HepG2 (cell line): ENCODE data around the gene TRAP1. TPM values are rescaled to one million over a fixed set of nuclear protein-coding genes. Genes with fewer than 3 reads are reported as not detected.

Experiments
- ATAC-seq: fragments of 200-7000 bp; cut with Tn5 transposase; 3 replicates; pipeline ENCODE4 v1.9.1; 2020; ENCODE audit warnings: mild to moderate bottlenecking, moderate library complexity
- BruUV-seq: library from RNA; stranded (reverse); fragments of 400-500 nt; replicated peaks from 2 replicates; lab custom pipeline; 2021; lab: Mats Ljungman, UMichigan
- CTCF ChIA-PET: fragments of 300-600 bp; formaldehyde crosslinking; extraction: SDS; loops from one replicate; lab custom pipeline; 2021; ENCODE audit warnings: low total read pairs, inconsistent platforms, low intra/inter-chr PET ratio; lab: Yijun Ruan, JAX
- POLR2A ChIA-PET: fragments of 350-600 bp; sonication (Branson Sonifier 250); formaldehyde crosslinking; loops from one replicate; lab custom pipeline; 2020; ENCODE audit warnings: antibody characterized with exemption, inconsistent platforms; lab: Yijun Ruan, JAX
- DNase-seq: peaks from one replicate; pipeline ENCODE4 v3.0.0-alpha.2; 2015; ENCODE audit warnings: low spot score
- FAIRE-seq: peaks from 3 replicates; lab custom pipeline; 2011; peaks lifted over from hg19 to GRCh38; lab: Jason Lieb, UNC
- H2AFZ ChIP-seq: one replicate; pipeline ENCODE4 v1.6.1; 2011; ENCODE audit warnings: low read length, inconsistent platforms
- H3K27ac ChIP-seq: fragments of 300-600 bp; 3 replicates; pipeline ENCODE4 v1.8.0; 2011; ENCODE audit warnings: mixed run types, mild to moderate bottlenecking, mixed read lengths, low read length, inconsistent platforms; ENCODE audit not compliant: insufficient read depth; ENCODE audit errors: extremely low read length
- H3K27me3 ChIP-seq, 2 experiments: fragments of 200-600 bp in 1 of 2; 2 replicates in 1 of 2; 3 replicates in 1 of 2; pipeline versions ENCODE4 v1.6.0 to v1.8.0; 2011; ENCODE audit warnings: low read length in 2 of 2, mild to moderate bottlenecking in 2 of 2, moderate library complexity in 2 of 2, inconsistent platforms in 1 of 2; ENCODE audit not compliant: insufficient read depth in 2 of 2, control insufficient read depth in 1 of 2
- H3K36me3 ChIP-seq, 2 experiments: fragments of 200-600 bp in 1 of 2; replicated peaks in 1 of 2; 2 replicates in 1 of 2; 3 replicates in 1 of 2; pipeline versions ENCODE4 v1.5.1 to v1.8.0; 2011; ENCODE audit warnings: low read length in 2 of 2, inconsistent platforms in 1 of 2; ENCODE audit not compliant: insufficient read depth in 2 of 2, control insufficient read depth in 1 of 2
- H3K4me1 ChIP-seq: 2 replicates; pipeline ENCODE4 v1.5.1; 2012; ENCODE audit warnings: low read length, inconsistent platforms; ENCODE audit not compliant: insufficient read depth
- H3K4me2 ChIP-seq: 2 replicates; pipeline ENCODE4 v1.6.0; 2011; ENCODE audit warnings: low read depth, low read length, inconsistent platforms
- H3K4me3 ChIP-seq, 3 experiments: fragments of 200-600 bp in 1 of 3; sonication (generic), shearing (Covaris generic) in 1 of 3; replicated peaks in 1 of 3; 2 replicates each; pipeline ENCODE4 v1.5.1; 2011 to 2016; ENCODE audit warnings: low read length in 3 of 3, inconsistent platforms in 2 of 3, low read depth in 2 of 3, mild to moderate bottlenecking in 2 of 3, control low read depth in 1 of 3, mixed read lengths in 1 of 3; ENCODE audit not compliant: insufficient read depth in 1 of 3
- H3K79me2 ChIP-seq: one replicate; pipeline ENCODE4 v1.6.1; 2011; ENCODE audit warnings: low read length, inconsistent platforms; ENCODE audit not compliant: insufficient read depth
- H3K9ac ChIP-seq: 2 replicates; pipeline ENCODE4 v1.6.0; 2011; ENCODE audit warnings: mild to moderate bottlenecking, low read depth, low read length, inconsistent platforms; ENCODE audit not compliant: insufficient read depth
- H3K9me3 ChIP-seq: 2 replicates; pipeline ENCODE4 v1.5.1; 2012; ENCODE audit warnings: mild to moderate bottlenecking, low read length
- H4K20me1 ChIP-seq: 2 replicates; pipeline ENCODE4 v1.6.0; 2011; ENCODE audit warnings: inconsistent platforms, mild to moderate bottlenecking, low read length, moderate library complexity; ENCODE audit not compliant: insufficient read depth
- ATF7-NPFF ChIP-seq: sonication (generic); formaldehyde crosslinking; IDR thresholded peaks from 2 replicates; pipeline ENCODE4 v1.8.1; 2023; ENCODE audit warnings: mild to moderate bottlenecking, low read depth, missing genetic modification reagents, moderate library complexity
- CENPT ChIP-seq: sonication (generic); formaldehyde crosslinking; IDR thresholded peaks from 2 replicates; pipeline ENCODE4 v1.8.0; 2022; ENCODE audit warnings: low read depth, mild to moderate bottlenecking, moderate library complexity, missing genetic modification reagents
- CHCHD3 ChIP-seq: sonication (generic); formaldehyde crosslinking; IDR thresholded peaks from 2 replicates; pipeline ENCODE4 v1.8.0; 2022; ENCODE audit warnings: mild to moderate bottlenecking, missing genetic modification reagents, moderate library complexity
- CREB1 ChIP-seq, 2 experiments: fragments of 450-650 bp in 1 of 2; IDR thresholded peaks; 2 replicates each; pipeline ENCODE4 v1.6.1; 2016 to 2017; ENCODE audit warnings: control low read depth in 1 of 2, mild to moderate bottlenecking in 1 of 2, missing compliant biosample characterization in 1 of 2, missing genetic modification characterization in 1 of 2
- HNRNPUL1 ChIP-seq: fragments of 200-400 bp; formaldehyde crosslinking; IDR thresholded peaks from 2 replicates; pipeline ENCODE4 v1.6.1; 2017; ENCODE audit warnings: low read depth, mild to moderate bottlenecking, low read length, moderate library complexity
- KDM2A ChIP-seq: sonication (generic); formaldehyde crosslinking; IDR thresholded peaks from 2 replicates; pipeline ENCODE4 v1.4.0; 2020; ENCODE audit warnings: low read depth, missing genetic modification reagents, borderline replicate concordance
- MEIS2 ChIP-seq: sonication (generic); formaldehyde crosslinking; IDR thresholded peaks from 2 replicates; pipeline ENCODE4 v1.9.0; 2021; ENCODE audit warnings: mild to moderate bottlenecking, missing genetic modification reagents
- PPARG ChIP-seq: conservative IDR thresholded peaks from 2 replicates; pipeline ENCODE4 v1.6.1; 2016; ENCODE audit warnings: missing biosample characterization, missing genetic modification reagents
- RAD51 ChIP-seq: fragments of 450-650 bp; IDR thresholded peaks from 2 replicates; pipeline ENCODE4 v1.6.1; 2016; ENCODE audit warnings: borderline replicate concordance
- TRIM22 ChIP-seq: fragments of 450-650 bp; IDR thresholded peaks from 2 replicates; pipeline ENCODE4 v1.6.1; 2017
- YY1 ChIP-seq: IDR thresholded peaks from 2 replicates; pipeline ENCODE4 v1.6.1; 2011; ENCODE audit warnings: low read length, low read depth, moderate library complexity, mild to moderate bottlenecking; ENCODE audit not compliant: insufficient read depth, insufficient replicate concordance
- ZFP41 ChIP-seq: sonication (generic); formaldehyde crosslinking; IDR thresholded peaks from 2 replicates; pipeline ENCODE4 v1.4.0; 2020; ENCODE audit warnings: mild to moderate bottlenecking, missing genetic modification reagents, borderline replicate concordance
- ZHX2 ChIP-seq, 2 experiments: sonication (generic) in 1 of 2; formaldehyde crosslinking in 1 of 2; IDR thresholded peaks; 2 replicates each; pipeline versions ENCODE4 v1.6.1 to v1.9.0; 2014 to 2022; ENCODE audit warnings: antibody characterized with exemption in 1 of 2, borderline replicate concordance in 1 of 2, inconsistent platforms in 1 of 2, low read depth in 1 of 2, missing genetic modification reagents in 1 of 2
- WGBS: methylation state at CpG from one replicate; pipeline ENCODE4 v1.1.6; 2017; ENCODE audit warnings: low lambda C conversion rate; 5-methylcytosine and 5-hydroxymethylcytosine counted together
- in situ Hi-C: cut with HindIII; loops from 2 replicates; pipeline ENCODE4 v1.10.0; 2017; ENCODE audit warnings: low pct_unique_long_range_greater_than_20kb; ENCODE audit not compliant: extremely low pct_ligation_motif_present
- intact Hi-C: fragments of 100-400 bp; cut with micrococcal nuclease; formaldehyde crosslinking; loops from one replicate; pipeline ENCODE4 v1.10.0; 2022; ENCODE audit not compliant: unreplicated experiment
- polyA plus RNA-seq, 8 experiments: library from polyadenylated mRNA; depleted of rRNA in 3 of 8; stranded (reverse) in 7 of 8; unstranded in 1 of 8; fragments of >200 nt; fragmentation: Illumina TruSeq in 4 of 8; extraction: Trizol in 4 of 8; gene quantifications; 2 replicates each; pipeline versions ENCODE4 v1.2.1 to v1.2.3, GENCODE V29; 2011 to 2016; ENCODE audit warnings: low read depth in 4 of 8, missing spikeins in 1 of 8, mixed read lengths in 1 of 8; ENCODE audit not compliant: insufficient read depth in 1 of 8
- total RNA-seq, 5 experiments: library from RNA; depleted of rRNA; stranded (reverse); fragments of >200 nt; fragmentation: Illumina TruSeq; extraction: Trizol; gene quantifications; 2 replicates each; pipeline ENCODE4 v1.2.3, GENCODE V29; 2016; ENCODE audit warnings: low read depth in 1 of 5
- TF ChIP-seq, protein P1 (sequence below): sonication (generic); formaldehyde crosslinking; IDR thresholded peaks from 2 replicates; pipeline ENCODE4 v1.4.0; 2020; ENCODE audit warnings: missing genetic modification reagents

The TRAP1 gene
- total and polyA plus RNA-seq, 2 of the 13 experiments (the other 11 are each of a cell fraction or from before 2014, with no cell fraction given), result 127 to 240 TPM

DNA sequence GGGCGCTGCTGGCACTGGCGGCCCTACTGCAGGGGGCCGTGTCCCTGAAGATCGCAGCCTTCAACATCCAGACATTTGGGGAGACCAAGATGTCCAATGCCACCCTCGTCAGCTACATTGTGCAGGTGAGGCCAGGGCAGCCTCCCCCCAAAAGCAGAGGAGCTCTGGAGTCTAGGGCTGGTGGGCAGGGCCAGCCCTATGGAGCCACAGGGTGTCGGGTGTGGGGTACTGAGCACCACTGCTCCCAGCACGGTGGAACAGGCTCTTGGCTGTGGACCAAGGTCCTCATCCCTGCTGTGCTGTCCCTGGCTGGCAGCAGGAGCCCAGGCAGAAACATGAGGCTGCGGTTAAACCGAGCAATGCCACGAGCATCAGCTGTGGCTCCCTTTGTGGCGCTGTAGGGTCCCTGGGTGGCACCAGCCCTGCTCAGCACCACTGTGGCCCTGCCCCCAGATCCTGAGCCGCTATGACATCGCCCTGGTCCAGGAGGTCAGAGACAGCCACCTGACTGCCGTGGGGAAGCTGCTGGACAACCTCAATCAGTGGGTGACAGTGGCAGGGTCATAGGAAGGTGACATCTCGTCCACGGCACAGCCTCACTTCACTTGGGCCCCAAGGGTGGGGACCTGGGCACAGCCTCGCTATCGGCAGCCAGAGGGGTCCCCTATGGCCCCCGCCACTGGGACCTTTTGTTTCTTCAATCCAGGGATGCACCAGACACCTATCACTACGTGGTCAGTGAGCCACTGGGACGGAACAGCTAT lies 61.7 kb downstream of the TRAP1 start:
- Histone ChIP-seq H4K20me1 (no peaks in the 10 kb centered on the region), H2AFZ (no peak overlapping the region), H3K4me2 (no peak overlapping the region), H3K9me3 (no peaks in the 10 kb centered on the region), H3K27me3 (no peaks in the 10 kb centered on the region), H3K4me3 (no peak overlapping the region), H3K4me1 (peaks cover 43% of the 10 kb centered on the region), H3K9ac (no peak overlapping the region), H3K79me2 (no peaks in the 10 kb centered on the region), H3K27ac (peak overlapping the region; percentile 64), H3K36me3 (peaks cover 16 to 41% of the 10 kb centered on the region in 2 experiments)
- in situ Hi-C loops, result no loop called here
- intact Hi-C loops, result loop anchor here (2.0 kb wide), 1 partner anchor 39 kb away; no protein-coding TSS in a partner anchor
- CTCF ChIA-PET, result no interaction called here
- ATAC-seq (no peak), DNase-seq (no peak), FAIRE-seq (no peak)
- 100% methylated on average over 2 of the region's 21 CpGs for WGBS
- no TSS peak for BruUV-seq
- POLR2A ChIA-PET, result interaction anchor here (0.6 kb wide), 1 partner anchor 33 kb away, joined by 3 read pairs; no protein-coding TSS in a partner anchor
- TF ChIP-seq MEIS2 (CRISPR knock-in tag) (no peak), HNRNPUL1 (no peak), TRIM22 (no peak), YY1 (no peak), ATF7-NPFF (CRISPR knock-in tag) (no peak), CREB1 (IDR thresholded peaks at IDR 0.05) (no peak), CREB1 (CRISPR knock-in tag; IDR thresholded peaks at IDR 0.05) (no peak), KDM2A (CRISPR knock-in tag) (0 out of 2 replicates have a peak, but pooled peaks have one; percentile 5), ZFP41 (CRISPR knock-in tag) (no peak), PPARG (no peak), RAD51 (no peak), CENPT (peak; percentile 32; the same call in 1 of the 2 replicates), CHCHD3 (CRISPR knock-in tag) (no peak), ZHX2 (IDR thresholded peaks at IDR 0.05; ENCODE audit: low read depth) (no peak), ZHX2 (CRISPR knock-in tag; IDR thresholded peaks at IDR 0.05; ENCODE audit: borderline replicate concordance) (no peak)
- TF ChIP-seq, protein P1, sequence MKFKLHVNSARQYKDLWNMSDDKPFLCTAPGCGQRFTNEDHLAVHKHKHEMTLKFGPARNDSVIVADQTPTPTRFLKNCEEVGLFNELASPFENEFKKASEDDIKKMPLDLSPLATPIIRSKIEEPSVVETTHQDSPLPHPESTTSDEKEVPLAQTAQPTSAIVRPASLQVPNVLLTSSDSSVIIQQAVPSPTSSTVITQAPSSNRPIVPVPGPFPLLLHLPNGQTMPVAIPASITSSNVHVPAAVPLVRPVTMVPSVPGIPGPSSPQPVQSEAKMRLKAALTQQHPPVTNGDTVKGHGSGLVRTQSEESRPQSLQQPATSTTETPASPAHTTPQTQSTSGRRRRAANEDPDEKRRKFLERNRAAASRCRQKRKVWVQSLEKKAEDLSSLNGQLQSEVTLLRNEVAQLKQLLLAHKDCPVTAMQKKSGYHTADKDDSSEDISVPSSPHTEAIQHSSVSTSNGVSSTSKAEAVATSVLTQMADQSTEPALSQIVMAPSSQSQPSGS, result no peak
